K562 (cell line): ENCODE data around the gene FOS. TPM values are rescaled to one million over a fixed set of nuclear protein-coding genes. Genes with fewer than 3 reads are reported as not detected.

ENCODE experiments used
- CCNT2 ChIP-seq: IDR thresholded peaks from 2 replicates; pipeline ENCODE4 v1.6.1; 2011; ENCODE audit warnings: borderline replicate concordance, low read depth, mild to moderate bottlenecking, moderate library complexity, mixed read lengths, low read length; ENCODE audit not compliant: insufficient read length; ENCODE audit errors: extremely low read depth
- E2F6 ChIP-seq, 2 experiments: IDR thresholded peaks; 2 replicates each; pipeline ENCODE4 v1.6.1; 2011; ENCODE audit warnings: borderline replicate concordance in 1 of 2, control low read depth in 1 of 2, low read depth in 1 of 2, low read length in 1 of 2, mild to moderate bottlenecking in 1 of 2, mixed read lengths in 1 of 2, moderate library complexity in 1 of 2; ENCODE audit not compliant: insufficient read depth in 1 of 2, insufficient read length in 1 of 2, poor library complexity in 1 of 2, severe bottlenecking in 1 of 2; ENCODE audit errors: extremely low read depth in 1 of 2
- FOSL1 ChIP-seq: fragments of 200-800 bp; sonication (Bioruptor generic); conservative IDR thresholded peaks from 2 replicates; pipeline ENCODE4 v1.6.1; 2016; ENCODE audit warnings: missing genetic modification characterization, missing compliant biosample characterization
- FOXK2 ChIP-seq, 2 experiments: fragments of 450-650 bp; IDR thresholded peaks in 1 of 2; conservative IDR thresholded peaks in 1 of 2; 2 replicates each; pipeline ENCODE4 v1.6.1; 2016; ENCODE audit warnings: low read depth in 2 of 2, mild to moderate bottlenecking in 1 of 2
- HDAC6 ChIP-seq: IDR thresholded peaks from 2 replicates; pipeline ENCODE4 v1.6.1; 2012; ENCODE audit warnings: low read depth, mild to moderate bottlenecking, control low read depth, inconsistent platforms, low read length, moderate library complexity
- HMG20B ChIP-seq: fragments of 250-450 bp; sonication (Bioruptor Pico); IDR thresholded peaks from 2 replicates; pipeline ENCODE4 v1.5.0; 2021; ENCODE audit warnings: mild to moderate bottlenecking
- NR3C1 ChIP-seq: sonication (generic); formaldehyde crosslinking; IDR thresholded peaks from 2 replicates; pipeline ENCODE4 v1.8.1; 2022; ENCODE audit warnings: missing genetic modification reagents
- XRCC3 ChIP-seq: fragments of 450-650 bp; IDR thresholded peaks from 2 replicates; pipeline ENCODE4 v1.6.1; 2017; ENCODE audit warnings: mild to moderate bottlenecking, moderate library complexity
- ZBTB9 ChIP-seq: fragments of 450-650 bp; formaldehyde crosslinking; IDR thresholded peaks from 2 replicates; pipeline ENCODE4 v1.4.0; 2020; ENCODE audit warnings: mild to moderate bottlenecking, moderate library complexity
- ZC3H11A ChIP-seq: IDR thresholded peaks from 2 replicates; pipeline ENCODE4 v1.6.1; 2012; ENCODE audit warnings: low read depth, low read length, improper control_type of control experiment
- ZHX1 ChIP-seq: fragments of 150-350 bp; conservative IDR thresholded peaks from 2 replicates; pipeline ENCODE4 v1.6.1; 2014; ENCODE audit warnings: low read length
- ZNF24 ChIP-seq: fragments of 450-650 bp; IDR thresholded peaks from 2 replicates; pipeline ENCODE4 v1.6.1; 2016
- ZNF398 ChIP-seq: fragments of 250-450 bp; sonication (Bioruptor Pico); IDR thresholded peaks from 2 replicates; pipeline ENCODE4 v1.8.0; 2021; ENCODE audit warnings: moderate library complexity, mild to moderate bottlenecking, inconsistent platforms
- ZNF592 ChIP-seq: fragments of 450-650 bp; IDR thresholded peaks from 2 replicates; pipeline ENCODE4 v1.6.1; 2017; ENCODE audit warnings: antibody characterized with exemption, mild to moderate bottlenecking
- polyA plus RNA-seq, 8 experiments: library from polyadenylated mRNA; depleted of rRNA in 4 of 8; stranded (reverse) in 5 of 8; unstranded in 3 of 8; fragments of >200 nt; fragmentation: Nextera tagmentation in 2 of 8; fragmentation: Illumina TruSeq in 1 of 8; extraction: Ambion mirVana in 2 of 8; extraction: Trizol in 1 of 8; gene quantifications; 2 replicates each; pipeline versions ENCODE4 v1.2.1 to v1.2.3, GENCODE V29; 2011 to 2014; ENCODE audit warnings: inconsistent platforms in 1 of 8, missing spikeins in 1 of 8
- total RNA-seq, 7 experiments: library from RNA; depleted of rRNA in 6 of 7; stranded (reverse); fragments of >200 nt in 6 of 7; fragmentation: Illumina TruSeq in 2 of 7; extraction: Trizol in 2 of 7; gene quantifications; 2 replicates each; pipeline versions ENCODE4 v1.2.1 to v1.2.3, GENCODE V29; 2011 to 2021; ENCODE audit warnings: low replicate concordance in 1 of 7

The FOS gene
- total and polyA plus RNA-seq, 9 of the 15 experiments (the other 6 are each of a cell fraction or from before 2014, with no cell fraction given): 0.54 to 13.8 (median 8.9) TPM

- TF ChIP-seq ZHX1: no peak; the same call in 1 of the 2 replicates
- no peak for TF ChIP-seq XRCC3
- no peak for TF ChIP-seq ZBTB9 (CRISPR knock-in tag)
- TF ChIP-seq ZNF24: no peak
- no peak for TF ChIP-seq ZNF592
- no peak for TF ChIP-seq HMG20B (CRISPR knock-in tag)
- no peak for TF ChIP-seq NR3C1 (CRISPR knock-in tag)
- TF ChIP-seq FOXK2 (conservative IDR thresholded peaks at IDR 0.05 in 1 of 2, IDR thresholded peaks at IDR 0.05 in 1 of 2; ENCODE audit: low read depth in 2 of 2): peak; percentile 29 to 61; a peak in 1 of 4 replicates
- TF ChIP-seq HDAC6: no peak
- no peak for TF ChIP-seq ZNF398 (CRISPR knock-in tag)
- TF ChIP-seq FOSL1 (tag): no peak; the same call in 1 of the 2 replicates
- peak; percentile 99 for TF ChIP-seq CCNT2
- TF ChIP-seq ZC3H11A: no peak
- peak; percentile 34 to 58 for TF ChIP-seq E2F6 (IDR thresholded peaks at IDR 0.05; ENCODE audit: borderline replicate concordance in 1 of 2, extremely low read depth in 1 of 2, insufficient read depth in 1 of 2, insufficient read length in 1 of 2, low read depth in 1 of 2, low read length in 1 of 2, poor library complexity in 1 of 2, severe bottlenecking in 1 of 2)
Measured at GRCh38 chr14:75277008-75277814, 1.4 kb upstream of the FOS start (continued).
